Neural cell (in vitro differentiated cells): ENCODE results near the gene ADCY2. TPM values are rescaled to one million over a fixed set of nuclear protein-coding genes. Genes with fewer than 3 reads are reported as not detected.

Experiments
- H2AFZ ChIP-seq: fragments of 200-600, 300-800 bp; sonication (generic), shearing (Covaris generic); 2 replicates; pipeline ENCODE4 v1.6.0; 2014; ENCODE audit warnings: low read depth, mild to moderate bottlenecking, antibody characterized with exemption, low read length, moderate library complexity
- H3F3A ChIP-seq: fragments of 200-600 bp; shearing (Covaris generic); 2 replicates; pipeline ENCODE4 v1.6.1; 2016; ENCODE audit warnings: mild to moderate bottlenecking, moderate library complexity, mixed read lengths, antibody characterized with exemption, low read length; ENCODE audit not compliant: insufficient read depth, poor library complexity, severe bottlenecking
- H3K27ac ChIP-seq: fragments of 200-600, 300-800 bp; sonication (generic), shearing (Covaris generic); 2 replicates; pipeline ENCODE4 v1.5.1; 2014; ENCODE audit warnings: mild to moderate bottlenecking, low read length, moderate library complexity
- H3K27me3 ChIP-seq: fragments of 300-800, 200-600 bp; sonication (generic), shearing (Covaris generic); 2 replicates; pipeline ENCODE4 v1.6.0; 2014; ENCODE audit warnings: mild to moderate bottlenecking, low read depth, low read length, moderate library complexity; ENCODE audit not compliant: insufficient read depth
- H3K36me3 ChIP-seq: fragments of 300-800, 200-600 bp; sonication (generic), shearing (Covaris generic); 2 replicates; pipeline ENCODE4 v1.5.1; 2014; ENCODE audit warnings: mild to moderate bottlenecking, antibody characterized with exemption, low read length, moderate library complexity; ENCODE audit not compliant: insufficient read depth
- H3K4me2 ChIP-seq: fragments of 300-800, 200-600 bp; sonication (generic), shearing (Covaris generic); 2 replicates; pipeline ENCODE4 v1.6.0; 2014; ENCODE audit warnings: mild to moderate bottlenecking, low read length
- H3K4me3 ChIP-seq: fragments of 300-800, 200-600 bp; sonication (generic), shearing (Covaris generic); 2 replicates; pipeline ENCODE4 v1.5.1; 2014; ENCODE audit warnings: mild to moderate bottlenecking, low read length, moderate library complexity
- H3K79me2 ChIP-seq: fragments of 200-600 bp; shearing (Covaris generic); replicated peaks from 2 replicates; pipeline ENCODE4 v1.6.0; 2014; ENCODE audit warnings: mild to moderate bottlenecking, low read length, moderate library complexity; ENCODE audit not compliant: insufficient read depth
- H3K9ac ChIP-seq: fragments of 300-800, 200-600 bp; sonication (generic), shearing (Covaris generic); 2 replicates; pipeline ENCODE4 v1.6.1; 2016; ENCODE audit warnings: mild to moderate bottlenecking, low read length, mixed read lengths
- H3K9me2 ChIP-seq: fragments of 200-600 bp; shearing (Covaris generic); 2 replicates; pipeline ENCODE4 v1.6.1; 2016; ENCODE audit warnings: mild to moderate bottlenecking, low read length, mixed read lengths; ENCODE audit not compliant: insufficient read depth
- H3K9me3 ChIP-seq: fragments of 200-600, 300-800 bp; sonication (generic), shearing (Covaris generic); 2 replicates; pipeline ENCODE4 v1.6.1; 2016; ENCODE audit warnings: mild to moderate bottlenecking, mixed run types, low read length, moderate library complexity, mixed read lengths
- H4K20me1 ChIP-seq: fragments of 200-600 bp; shearing (Covaris generic); 2 replicates; pipeline ENCODE4 v1.6.1; 2016; ENCODE audit warnings: mild to moderate bottlenecking, mixed run types; ENCODE audit not compliant: insufficient read depth
- EP300 ChIP-seq: fragments of 450-650 bp; conservative IDR thresholded peaks from 2 replicates; pipeline ENCODE4 v1.6.1; 2014; ENCODE audit warnings: antibody characterized with exemption, mild to moderate bottlenecking, moderate library complexity; ENCODE audit not compliant: poor library complexity, severe bottlenecking
- EZH2 ChIP-seq: fragments of 200-600, 300-800 bp; shearing (Covaris generic), sonication (generic); IDR thresholded peaks from 2 replicates; pipeline ENCODE4 v1.6.1; 2014; ENCODE audit warnings: antibody characterized with exemption, low read length, borderline replicate concordance, mild to moderate bottlenecking; ENCODE audit not compliant: insufficient read depth, poor library complexity, severe bottlenecking
- MXI1 ChIP-seq: fragments of 450-650 bp; conservative IDR thresholded peaks from 2 replicates; pipeline ENCODE4 v1.6.1; 2014; ENCODE audit warnings: antibody characterized with exemption, mild to moderate bottlenecking; ENCODE audit not compliant: poor library complexity, severe bottlenecking
- POLR2AphosphoS5 ChIP-seq: IDR thresholded peaks from 2 replicates; pipeline ENCODE4 v1.6.1; 2012
- RAD21 ChIP-seq: fragments of 450-650 bp; conservative IDR thresholded peaks from 2 replicates; pipeline ENCODE4 v1.6.1; 2014; ENCODE audit warnings: antibody characterized with exemption, mild to moderate bottlenecking, moderate library complexity
- SMC3 ChIP-seq: fragments of 450-650 bp; conservative IDR thresholded peaks from 2 replicates; pipeline ENCODE4 v1.6.1; 2014; ENCODE audit warnings: antibody characterized with exemption, mild to moderate bottlenecking, moderate library complexity; ENCODE audit not compliant: poor library complexity
- TAF1 ChIP-seq: IDR thresholded peaks from 2 replicates; pipeline ENCODE4 v1.6.1; 2012; ENCODE audit warnings: low read depth
- polyA plus RNA-seq: library from polyadenylated mRNA; depleted of rRNA; stranded (reverse); fragments of >200 nt; gene quantifications from 2 replicates; pipeline ENCODE4 v1.2.3, GENCODE V29; 2014
- TF ChIP-seq, protein P1 (sequence below): IDR thresholded peaks from 2 replicates; pipeline ENCODE4 v1.6.1; 2012; ENCODE audit warnings: borderline replicate concordance
- TF ChIP-seq, protein P2 (sequence below): fragments of 450-650 bp; IDR thresholded peaks from 2 replicates; pipeline ENCODE4 v1.5.1; 2014; ENCODE audit warnings: antibody characterized with exemption, mild to moderate bottlenecking, moderate library complexity; ENCODE audit not compliant: poor library complexity, severe bottlenecking

ADCY2 gene
- polyA plus RNA-seq, 1 donor from 2014 or later, result 1.9 TPM

DNA sequence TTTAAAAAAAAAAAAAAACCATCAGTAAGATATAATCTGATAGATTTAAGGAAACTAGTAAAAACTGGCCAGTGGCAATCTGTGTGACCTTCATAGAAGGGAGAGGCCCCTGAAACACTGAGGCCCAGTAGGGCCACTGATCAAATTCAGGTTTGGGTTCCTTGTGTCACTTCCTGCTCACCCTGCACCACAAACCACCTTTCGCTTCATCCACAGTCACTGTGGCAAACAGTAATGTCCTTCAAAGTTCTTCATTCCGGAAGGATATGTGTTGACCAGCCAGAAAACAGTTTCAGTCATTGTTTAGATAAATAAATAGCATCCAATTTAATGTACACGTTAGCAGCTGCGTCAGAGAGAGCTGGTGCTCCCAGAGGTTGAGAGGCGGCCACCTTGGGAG is 232.9 kb downstream of the ADCY2 start:
- H4K20me1 ChIP-seq, result no peaks in the 10 kb centered on the region
- no peak for TF ChIP-seq EZH2
- TF ChIP-seq SMC3, result no peak
- no peak for TF ChIP-seq TAF1
- no peak for TF ChIP-seq EP300
- TF ChIP-seq, protein P1, sequence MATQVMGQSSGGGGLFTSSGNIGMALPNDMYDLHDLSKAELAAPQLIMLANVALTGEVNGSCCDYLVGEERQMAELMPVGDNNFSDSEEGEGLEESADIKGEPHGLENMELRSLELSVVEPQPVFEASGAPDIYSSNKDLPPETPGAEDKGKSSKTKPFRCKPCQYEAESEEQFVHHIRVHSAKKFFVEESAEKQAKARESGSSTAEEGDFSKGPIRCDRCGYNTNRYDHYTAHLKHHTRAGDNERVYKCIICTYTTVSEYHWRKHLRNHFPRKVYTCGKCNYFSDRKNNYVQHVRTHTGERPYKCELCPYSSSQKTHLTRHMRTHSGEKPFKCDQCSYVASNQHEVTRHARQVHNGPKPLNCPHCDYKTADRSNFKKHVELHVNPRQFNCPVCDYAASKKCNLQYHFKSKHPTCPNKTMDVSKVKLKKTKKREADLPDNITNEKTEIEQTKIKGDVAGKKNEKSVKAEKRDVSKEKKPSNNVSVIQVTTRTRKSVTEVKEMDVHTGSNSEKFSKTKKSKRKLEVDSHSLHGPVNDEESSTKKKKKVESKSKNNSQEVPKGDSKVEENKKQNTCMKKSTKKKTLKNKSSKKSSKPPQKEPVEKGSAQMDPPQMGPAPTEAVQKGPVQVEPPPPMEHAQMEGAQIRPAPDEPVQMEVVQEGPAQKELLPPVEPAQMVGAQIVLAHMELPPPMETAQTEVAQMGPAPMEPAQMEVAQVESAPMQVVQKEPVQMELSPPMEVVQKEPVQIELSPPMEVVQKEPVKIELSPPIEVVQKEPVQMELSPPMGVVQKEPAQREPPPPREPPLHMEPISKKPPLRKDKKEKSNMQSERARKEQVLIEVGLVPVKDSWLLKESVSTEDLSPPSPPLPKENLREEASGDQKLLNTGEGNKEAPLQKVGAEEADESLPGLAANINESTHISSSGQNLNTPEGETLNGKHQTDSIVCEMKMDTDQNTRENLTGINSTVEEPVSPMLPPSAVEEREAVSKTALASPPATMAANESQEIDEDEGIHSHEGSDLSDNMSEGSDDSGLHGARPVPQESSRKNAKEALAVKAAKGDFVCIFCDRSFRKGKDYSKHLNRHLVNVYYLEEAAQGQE, result no peak
- TF ChIP-seq MXI1, result no peak
- TF ChIP-seq, protein P2, sequence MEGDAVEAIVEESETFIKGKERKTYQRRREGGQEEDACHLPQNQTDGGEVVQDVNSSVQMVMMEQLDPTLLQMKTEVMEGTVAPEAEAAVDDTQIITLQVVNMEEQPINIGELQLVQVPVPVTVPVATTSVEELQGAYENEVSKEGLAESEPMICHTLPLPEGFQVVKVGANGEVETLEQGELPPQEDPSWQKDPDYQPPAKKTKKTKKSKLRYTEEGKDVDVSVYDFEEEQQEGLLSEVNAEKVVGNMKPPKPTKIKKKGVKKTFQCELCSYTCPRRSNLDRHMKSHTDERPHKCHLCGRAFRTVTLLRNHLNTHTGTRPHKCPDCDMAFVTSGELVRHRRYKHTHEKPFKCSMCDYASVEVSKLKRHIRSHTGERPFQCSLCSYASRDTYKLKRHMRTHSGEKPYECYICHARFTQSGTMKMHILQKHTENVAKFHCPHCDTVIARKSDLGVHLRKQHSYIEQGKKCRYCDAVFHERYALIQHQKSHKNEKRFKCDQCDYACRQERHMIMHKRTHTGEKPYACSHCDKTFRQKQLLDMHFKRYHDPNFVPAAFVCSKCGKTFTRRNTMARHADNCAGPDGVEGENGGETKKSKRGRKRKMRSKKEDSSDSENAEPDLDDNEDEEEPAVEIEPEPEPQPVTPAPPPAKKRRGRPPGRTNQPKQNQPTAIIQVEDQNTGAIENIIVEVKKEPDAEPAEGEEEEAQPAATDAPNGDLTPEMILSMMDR, result no peak
- no peak for TF ChIP-seq RAD21
- TF ChIP-seq POLR2AphosphoS5, result no peak
- no peak overlapping the region for H3K4me3 ChIP-seq
- H3K4me2 ChIP-seq, result no peak overlapping the region
- H3K27me3 ChIP-seq, result no peaks in the 10 kb centered on the region
- H2AFZ ChIP-seq, result no peak overlapping the region
- H3K36me3 ChIP-seq, result no peaks in the 10 kb centered on the region
- no peak overlapping the region for H3K27ac ChIP-seq
- no peak overlapping the region for H3K9ac ChIP-seq
- no peaks in the 10 kb centered on the region for H3K9me2 ChIP-seq
- H3K9me3 ChIP-seq, result no peaks in the 10 kb centered on the region
- no peaks in the 10 kb centered on the region for H3F3A ChIP-seq
- H3K79me2 ChIP-seq, result no peaks in the 10 kb centered on the region

DNA sequence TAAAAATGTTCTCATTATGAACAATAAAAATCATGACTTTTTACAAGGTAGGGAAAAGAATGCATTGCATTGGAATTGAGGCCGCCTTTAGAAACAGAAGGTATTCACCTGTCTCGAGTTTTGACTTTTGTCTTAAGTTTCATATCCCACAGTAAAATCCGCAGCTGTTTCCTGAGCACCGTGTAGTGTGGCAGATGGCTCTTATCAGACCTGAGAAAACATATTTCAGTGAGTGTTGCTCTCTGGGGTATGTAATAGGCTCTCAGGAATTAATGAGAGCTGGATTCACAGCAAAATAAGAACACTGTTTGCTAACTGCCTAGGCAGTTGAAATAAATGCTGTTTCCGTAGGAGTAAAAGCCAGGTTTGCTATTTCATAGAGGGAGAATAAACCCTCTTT is 233.6 kb downstream of the ADCY2 start:
- no peaks in the 10 kb centered on the region for H3F3A ChIP-seq
- H3K27me3 ChIP-seq, result no peaks in the 10 kb centered on the region
- H3K9me2 ChIP-seq, result no peaks in the 10 kb centered on the region
- H3K4me3 ChIP-seq, result no peak overlapping the region
- no peaks in the 10 kb centered on the region for H3K9me3 ChIP-seq
- H3K79me2 ChIP-seq, result no peaks in the 10 kb centered on the region
- TF ChIP-seq, protein P1, result no peak
- TF ChIP-seq EP300, result no peak
- TF ChIP-seq MXI1, result no peak
- TF ChIP-seq, protein P2, result no peak
- no peak for TF ChIP-seq POLR2AphosphoS5
- no peak overlapping the region for H3K9ac ChIP-seq
- no peak overlapping the region for H3K27ac ChIP-seq
- H4K20me1 ChIP-seq, result no peaks in the 10 kb centered on the region
- H3K36me3 ChIP-seq, result no peaks in the 10 kb centered on the region
- H3K4me2 ChIP-seq, result no peak overlapping the region
- H2AFZ ChIP-seq, result no peak overlapping the region
